Measurements from ENCODE around the gene P2RY8. TPM values are rescaled to one million over a fixed set of nuclear protein-coding genes. Genes with fewer than 3 reads are reported as not detected.

Gene P2RY8
- total RNA-seq, 1 experiment from 2014 or later, result 0.44 TPM

GRCh38 chrX:1430451-1430850, 106.5 kb downstream of the P2RY8 start:
- intact Hi-C loops (cut with micrococcal nuclease), result no loop called here
- H2AFZ ChIP-seq (ENCODE audit: low read depth, low read length, poor library complexity, severe bottlenecking), result no peak overlapping the region
- H3K36me3 ChIP-seq (ENCODE audit: control insufficient read depth in 1 of 2, insufficient read depth in 2 of 2, low read length in 2 of 2), result peaks cover 2 to 6% of the 10 kb centered on the region in 2 experiments; a peak in 3 of 4 replicates
- no peak overlapping the region for H3K4me3 ChIP-seq (replicated peaks in 1 of 2; ENCODE audit: low read depth in 1 of 2, low read length in 2 of 2)
- H3K4me1 ChIP-seq (ENCODE audit: control insufficient read depth in 1 of 2, insufficient read depth in 2 of 2, low read length in 2 of 2), result no peaks in the 10 kb centered on the region
- H4K20me1 ChIP-seq (ENCODE audit: insufficient read depth), result no peaks in the 10 kb centered on the region
- ChIA-PET RAD21 (ENCODE audit: low non-redundant PET in 1 of 2, low total read pairs in 2 of 2, uncharacterized antibody in 2 of 2, unreplicated experiment in 2 of 2) (no interaction called here), POLR2A (no interaction called here), CTCF (no interaction called here)
- no peak overlapping the region for H3K4me2 ChIP-seq (ENCODE audit: low read length)
- H3K27me3 ChIP-seq (ENCODE audit: insufficient read depth, low read length), result no peaks in the 10 kb centered on the region
- H3K9ac ChIP-seq (ENCODE audit: low read length), result no peak overlapping the region
- DNase-seq (ENCODE audit: low read depth, low spot score) (no peak), ATAC-seq (no peak)
- no TSS peak for BruUV-seq (replicated peaks)
- TF ChIP-seq CBX3 (IDR thresholded peaks at IDR 0.05; ENCODE audit: low read depth) (no peak), REST (IDR thresholded peaks at IDR 0.05; ENCODE audit: low read depth) (no peak), SP1 (IDR thresholded peaks at IDR 0.05; ENCODE audit: low read depth) (no peak), ATF3 (IDR thresholded peaks at IDR 0.05) (no peak), EZH2 (IDR thresholded peaks at IDR 0.05) (no peak), ZNF274 (IDR thresholded peaks at IDR 0.05; ENCODE audit: low read depth, low read length) (no peak), POLR2AphosphoS5 (IDR thresholded peaks at IDR 0.05; ENCODE audit: low read depth, low read length) (no peak), JUND (IDR thresholded peaks at IDR 0.05) (no peak), YY1 (IDR thresholded peaks at IDR 0.05; ENCODE audit: extremely low read depth, insufficient replicate concordance, low read depth, low read length) (no peak), MAX (IDR thresholded peaks at IDR 0.05) (no peak)
- H3K79me2 ChIP-seq (ENCODE audit: insufficient read depth, low read length), result no peaks in the 10 kb centered on the region
- no peaks in the 10 kb centered on the region for H3K9me3 ChIP-seq (ENCODE audit: control insufficient read depth in 1 of 2, insufficient read depth in 1 of 2, low read depth in 1 of 2, low read length in 2 of 2)
- H3K9me2 ChIP-seq (ENCODE audit: insufficient read depth), result no peaks in the 10 kb centered on the region
- H3K27ac ChIP-seq (ENCODE audit: low read depth, low read length), result no peak overlapping the region

Data from HCT116 (cell line).